NK-92 (cell line): ENCODE data around the gene CYTH1.

Source experiments
- DNase-seq: peaks from one replicate; lab custom pipeline; 2025; ENCODE audit not compliant: unreplicated experiment; lab: John Stamatoyannopoulos, UW

Gene CYTH1

DNA sequence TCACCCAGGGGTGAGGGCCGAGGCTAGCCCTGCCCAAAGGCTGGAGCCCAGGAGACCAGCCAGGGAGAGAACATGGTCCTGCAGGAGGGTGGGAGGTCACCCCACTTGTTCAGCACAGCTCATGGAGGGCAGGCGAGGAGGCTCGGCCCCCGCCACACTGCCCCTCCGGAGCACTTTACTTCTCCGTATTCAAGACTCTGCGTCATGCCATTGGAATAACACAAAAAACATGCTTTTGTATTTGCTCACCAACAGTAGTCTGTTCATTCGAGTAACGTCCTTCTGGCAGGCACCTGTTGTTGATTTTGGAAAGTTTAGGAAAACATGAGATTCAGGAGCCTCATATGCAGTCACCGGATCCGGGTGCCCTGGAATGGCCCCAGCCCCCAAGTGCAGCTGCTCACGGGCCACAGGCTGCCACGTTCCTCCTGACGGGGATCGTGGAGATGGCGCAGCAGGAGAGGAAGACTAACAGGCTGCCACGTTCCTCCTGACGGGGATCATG lies 123.7 kb downstream of the CYTH1 start:
- no peak for DNase-seq

DNA sequence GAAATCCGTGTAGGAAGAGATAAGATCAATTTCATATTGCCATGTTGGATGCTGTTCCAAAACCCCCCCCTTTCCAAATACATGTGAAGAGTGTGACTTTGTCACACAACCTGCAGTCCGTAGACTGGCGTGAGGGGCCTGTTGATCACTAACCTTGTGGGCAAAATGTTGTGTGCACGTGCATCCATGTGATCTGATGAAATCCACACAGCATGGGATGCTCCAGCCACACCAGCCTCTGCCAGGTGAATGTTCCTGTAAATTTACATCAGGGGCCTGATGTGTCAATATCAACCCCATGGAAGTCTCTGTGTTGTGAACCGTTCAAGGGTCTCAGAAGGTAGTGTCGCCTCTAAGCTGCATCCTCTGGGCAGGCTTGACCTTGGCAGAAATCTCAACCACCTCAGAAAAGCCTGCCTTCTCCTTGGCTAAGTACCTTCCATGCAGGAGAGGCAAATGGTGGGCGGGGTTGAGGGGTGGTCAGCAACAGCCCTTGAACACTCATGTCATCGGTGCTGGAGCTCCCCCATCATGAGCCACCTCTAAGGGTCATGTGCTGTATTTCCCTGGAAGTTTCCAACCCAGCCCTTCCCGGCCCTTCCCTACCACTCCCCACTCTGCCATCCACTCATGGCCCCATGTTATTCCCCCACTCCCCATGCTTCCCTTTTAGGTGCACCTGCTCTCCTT lies 126.7 kb downstream of the CYTH1 start:
- DNase-seq = no peak

DNA sequence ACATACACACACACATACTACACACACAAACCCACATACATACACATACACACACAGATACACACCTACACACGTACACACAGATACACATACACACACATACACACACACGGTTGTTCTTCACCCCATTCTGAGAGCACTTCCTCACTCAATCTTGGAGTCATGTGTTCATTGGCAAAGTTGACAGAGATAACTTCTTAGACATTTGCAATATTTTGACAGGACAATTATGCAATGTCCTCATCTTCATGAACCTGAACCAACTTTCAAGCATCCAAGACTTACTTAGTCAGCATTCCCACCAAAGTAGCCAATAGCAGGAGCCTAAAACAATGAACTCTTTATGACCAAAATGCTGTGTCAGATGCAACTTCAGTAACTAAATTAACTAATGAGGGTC lies 127.7 kb downstream of the CYTH1 start:
- DNase-seq = no peak

DNA sequence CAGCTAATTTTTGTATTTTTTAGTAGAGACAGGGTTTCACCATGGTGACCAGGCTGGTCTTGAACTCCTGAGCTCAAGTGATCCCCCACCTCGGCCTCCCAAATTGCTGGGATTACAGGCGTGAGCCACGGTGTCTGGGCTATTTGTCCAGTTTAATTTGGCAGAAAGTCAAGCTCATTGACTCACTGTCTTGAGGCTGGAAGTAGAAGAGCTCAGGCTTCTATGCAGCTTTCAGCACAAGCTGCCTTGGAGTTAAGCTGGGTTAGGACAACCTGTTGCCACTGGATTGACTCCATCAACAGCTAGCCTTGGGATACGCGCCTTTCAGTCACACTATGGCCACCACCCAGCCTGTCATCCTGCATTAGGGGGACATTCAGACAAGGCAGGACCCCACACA lies 128.7 kb downstream of the CYTH1 start:
- DNase-seq = no peak

- no peak for DNase-seq
Observed at GRCh38 chr17:78652913-78653312, 129.2 kb downstream of the CYTH1 start.

GRCh38 chr17:78652024-78652423 lies 130.0 kb downstream of the CYTH1 start:
- DNase-seq = no peak

DNA sequence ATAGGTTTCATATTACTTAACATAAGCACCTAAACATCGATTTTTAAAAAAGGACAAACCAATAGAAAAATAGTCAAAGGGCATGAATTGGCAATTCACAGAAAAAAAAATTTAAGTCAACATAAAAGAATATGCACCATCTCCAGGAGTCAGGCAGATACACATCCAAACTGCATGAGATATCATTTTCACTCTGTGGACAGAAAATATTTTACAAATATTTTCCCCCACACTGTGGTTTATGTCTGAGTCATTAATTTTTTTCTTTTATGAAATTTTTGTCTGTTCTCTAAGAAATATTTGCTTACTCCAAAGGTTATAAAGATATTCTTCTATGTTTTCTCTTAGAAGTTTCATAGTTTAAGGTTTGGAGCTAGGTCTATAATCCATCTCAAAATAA lies 130.5 kb downstream of the CYTH1 start:
- no peak for DNase-seq

GRCh38 chr17:78650093-78650715 lies 131.9 kb downstream of the CYTH1 start:
- no peak for DNase-seq

GRCh38 chr17:78648293-78648692 lies 133.8 kb downstream of the CYTH1 start:
- DNase-seq = no peak

DNA sequence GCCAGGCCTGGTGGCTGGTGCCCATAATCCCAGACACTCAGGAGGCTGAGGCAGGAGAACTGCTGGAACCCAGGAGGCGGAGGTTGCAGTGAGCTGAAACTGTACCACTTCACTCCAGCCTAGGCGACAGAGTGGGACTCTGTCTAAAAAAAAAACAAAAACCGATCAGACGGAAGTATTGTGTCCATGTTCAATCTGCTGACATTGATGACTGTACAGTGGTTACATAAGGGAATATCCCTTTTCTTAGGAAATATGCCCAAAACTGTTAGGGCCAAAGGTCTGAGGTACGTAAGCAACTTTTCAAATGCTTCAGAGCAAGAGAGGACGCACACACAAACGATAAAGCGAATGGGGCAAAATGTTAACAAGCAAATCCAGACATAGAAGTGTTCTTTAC lies 135.0 kb downstream of the CYTH1 start:
- no peak for DNase-seq

- DNase-seq = no peak
Observed at GRCh38 chr17:78645421-78646295, 136.4 kb downstream of the CYTH1 start.

- no peak for DNase-seq
Observed at GRCh38 chr17:78644931-78645351, 137.1 kb downstream of the CYTH1 start.

- DNase-seq = no peak
Observed at GRCh38 chr17:78644224-78644623, 137.8 kb downstream of the CYTH1 start.

DNA sequence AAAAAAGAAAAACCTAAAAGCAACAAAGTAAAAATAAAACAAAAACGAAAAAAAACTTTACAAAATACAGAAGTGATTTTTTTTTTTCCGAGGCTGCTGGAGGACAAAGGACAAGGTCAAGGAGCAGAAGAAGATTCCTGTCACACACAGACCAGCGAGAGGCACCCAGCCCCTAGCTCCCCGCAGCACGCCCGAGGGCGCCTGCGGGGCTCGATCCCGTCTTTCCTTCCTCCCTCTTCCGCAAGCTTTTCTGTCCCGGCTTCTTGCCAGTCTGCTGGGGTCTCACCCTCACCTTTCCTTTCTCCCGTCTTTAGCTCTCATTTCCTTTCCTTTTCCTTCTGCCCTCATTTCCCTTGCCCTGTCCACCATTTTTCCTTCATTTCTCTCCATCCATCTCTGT lies 138.7 kb downstream of the CYTH1 start:
- DNase-seq = no peak

GRCh38 chr17:78642707-78643106 lies 139.4 kb downstream of the CYTH1 start:
- DNase-seq = no peak

DNA sequence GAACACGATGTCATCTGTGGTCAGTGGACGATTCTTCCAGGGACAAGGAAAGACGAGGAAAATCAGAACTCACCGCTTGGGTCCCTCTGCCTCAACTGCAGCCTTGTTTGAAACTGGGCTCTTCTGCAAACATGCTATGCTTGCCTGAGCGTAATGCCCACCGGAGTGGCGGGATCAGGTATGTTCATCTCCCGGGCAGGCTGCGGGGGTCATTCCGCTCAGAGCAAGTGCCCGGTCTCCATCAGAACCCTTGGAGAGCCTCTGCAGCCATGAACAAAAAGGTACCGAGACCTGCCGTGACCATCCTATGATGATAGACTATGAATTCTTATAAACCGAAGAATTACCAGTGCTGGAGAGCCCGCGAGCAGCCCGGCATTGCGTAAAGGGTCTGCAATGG lies 140.4 kb downstream of the CYTH1 start:
- no peak for DNase-seq

GRCh38 chr17:78641243-78641642 lies 140.8 kb downstream of the CYTH1 start:
- DNase-seq = no peak

- no peak for DNase-seq
Observed at GRCh38 chr17:78640700-78641099, 141.4 kb downstream of the CYTH1 start.

GRCh38 chr17:78637643-78638420 lies 144.2 kb downstream of the CYTH1 start:
- no peak for DNase-seq

DNA sequence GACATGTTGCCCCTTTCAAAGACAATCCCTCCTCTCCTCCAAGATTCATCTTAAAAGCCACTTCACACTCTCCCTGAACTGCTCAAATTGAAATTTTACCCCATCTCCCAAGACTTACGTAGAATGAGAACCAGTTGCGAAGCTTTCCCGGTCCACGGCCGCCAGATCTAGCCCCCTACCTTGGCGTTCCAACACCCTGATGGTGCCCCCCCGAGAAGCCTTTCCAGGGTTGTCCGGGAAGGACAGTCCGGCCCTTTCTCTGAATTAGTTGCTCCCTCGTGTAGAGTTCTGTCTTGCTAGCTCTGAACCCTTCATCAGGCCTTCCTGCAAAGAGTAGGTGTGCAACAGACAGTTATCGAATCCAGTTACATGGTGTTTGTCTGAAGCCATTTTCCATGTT lies 144.9 kb downstream of the CYTH1 start:
- no peak for DNase-seq

- no peak for DNase-seq
Observed at GRCh38 chr17:78634154-78634553, 147.9 kb downstream of the CYTH1 start.
